HTERT RPE-1 (cell line): ENCODE results near the gene MACROD2.
"Not testable (repeated sequence)": the region's sequence is repeated elsewhere in the genome, so short reads cannot be mapped to it uniquely, and the experiment has no call there.

Source experiments
- in situ Hi-C: fragments of 300-500 bp; cut with MboI; formaldehyde crosslinking; loops from 4 replicates; pipeline ENCODE4 v1.14.3; 2020; ENCODE audit warnings: low sequenced_read_pairs

MACROD2 gene

GRCh38 chr20:14963262-14963663 is 967.9 kb downstream of the MACROD2 start:
- in situ Hi-C loops = no loop called here

- in situ Hi-C loops = no loop called here
Measured at GRCh38 chr20:14966203-14966602, 970.9 kb downstream of the MACROD2 start.

GRCh38 chr20:14966808-14967207 is 971.5 kb downstream of the MACROD2 start:
- in situ Hi-C loops = no loop called here

GRCh38 chr20:14972256-14972655 is 976.9 kb downstream of the MACROD2 start:
- in situ Hi-C loops = no loop called here

GRCh38 chr20:14972690-14973089 is 977.4 kb downstream of the MACROD2 start:
- in situ Hi-C loops = no loop called here

GRCh38 chr20:14979453-14979986 is 984.2 kb downstream of the MACROD2 start:
- in situ Hi-C loops = no loop called here

GRCh38 chr20:14981486-14981885 is 986.2 kb downstream of the MACROD2 start:
- in situ Hi-C loops = not testable (repeated sequence)

GRCh38 chr20:14982324-14982723 is 987.0 kb downstream of the MACROD2 start:
- in situ Hi-C loops = not testable (repeated sequence)

- in situ Hi-C loops = no loop called here
Measured at GRCh38 chr20:14984305-14984704, 989.0 kb downstream of the MACROD2 start.

GRCh38 chr20:14984768-14985622 is 989.7 kb downstream of the MACROD2 start:
- in situ Hi-C loops = no loop called here

GRCh38 chr20:14986026-14986655 is 990.8 kb downstream of the MACROD2 start:
- in situ Hi-C loops = no loop called here

- in situ Hi-C loops = no loop called here
Measured at GRCh38 chr20:14986656-14987055, 991.3 kb downstream of the MACROD2 start.

GRCh38 chr20:14989535-14990290 is 994.4 kb downstream of the MACROD2 start:
- in situ Hi-C loops = no loop called here

- in situ Hi-C loops = no loop called here
Measured at GRCh38 chr20:14991023-14991422, 995.7 kb downstream of the MACROD2 start.

- in situ Hi-C loops = no loop called here
Measured at GRCh38 chr20:14992153-14992552, 996.8 kb downstream of the MACROD2 start.

GRCh38 chr20:14992961-14993360 is 997.6 kb downstream of the MACROD2 start:
- in situ Hi-C loops = no loop called here

- in situ Hi-C loops = no loop called here
Measured at GRCh38 chr20:14996883-14997672, 1001.8 kb downstream of the MACROD2 start.

- in situ Hi-C loops = no loop called here
Measured at GRCh38 chr20:14997791-14998190, 1002.5 kb downstream of the MACROD2 start.

- in situ Hi-C loops = no loop called here
Measured at GRCh38 chr20:15005300-15005986, 1010.1 kb downstream of the MACROD2 start.

GRCh38 chr20:15011631-15012030 is 1016.3 kb downstream of the MACROD2 start:
- in situ Hi-C loops = no loop called here
